Measurements from ENCODE around the gene PLPPR4. TPM values are rescaled to one million over a fixed set of nuclear protein-coding genes. Genes with fewer than 3 reads are reported as not detected.

The PLPPR4 gene
- total RNA-seq, 1 donor from 2014 or later = 0.09 TPM

- H3K79me2 ChIP-seq (ENCODE audit: low read depth) = no peaks in the 10 kb centered on the region
- Mint-ChIP-seq H3K27me3 (ENCODE audit: insufficient read depth, low read depth) (no peaks in the 10 kb centered on the region), H3K27ac (no peak overlapping the region), H3K9me3 (no peaks in the 10 kb centered on the region), H3K4me1 (no peaks in the 10 kb centered on the region), H3K36me3 (no peaks in the 10 kb centered on the region), H3K4me3 (no peak overlapping the region)
- no peak for DNase-seq (ENCODE audit: low spot score)
- no peaks in the 10 kb centered on the region for H3K36me3 ChIP-seq
- H2AFZ ChIP-seq (replicated peaks) = no peak overlapping the region
- H3K27me3 ChIP-seq = no peaks in the 10 kb centered on the region
- no peak overlapping the region for H3K9ac ChIP-seq
- no peak for TF ChIP-seq EZH2 (IDR thresholded peaks at IDR 0.05)
- no peak for TF ChIP-seq EZH2phosphoT487 (IDR thresholded peaks at IDR 0.05)
- TF ChIP-seq, protein P1, sequence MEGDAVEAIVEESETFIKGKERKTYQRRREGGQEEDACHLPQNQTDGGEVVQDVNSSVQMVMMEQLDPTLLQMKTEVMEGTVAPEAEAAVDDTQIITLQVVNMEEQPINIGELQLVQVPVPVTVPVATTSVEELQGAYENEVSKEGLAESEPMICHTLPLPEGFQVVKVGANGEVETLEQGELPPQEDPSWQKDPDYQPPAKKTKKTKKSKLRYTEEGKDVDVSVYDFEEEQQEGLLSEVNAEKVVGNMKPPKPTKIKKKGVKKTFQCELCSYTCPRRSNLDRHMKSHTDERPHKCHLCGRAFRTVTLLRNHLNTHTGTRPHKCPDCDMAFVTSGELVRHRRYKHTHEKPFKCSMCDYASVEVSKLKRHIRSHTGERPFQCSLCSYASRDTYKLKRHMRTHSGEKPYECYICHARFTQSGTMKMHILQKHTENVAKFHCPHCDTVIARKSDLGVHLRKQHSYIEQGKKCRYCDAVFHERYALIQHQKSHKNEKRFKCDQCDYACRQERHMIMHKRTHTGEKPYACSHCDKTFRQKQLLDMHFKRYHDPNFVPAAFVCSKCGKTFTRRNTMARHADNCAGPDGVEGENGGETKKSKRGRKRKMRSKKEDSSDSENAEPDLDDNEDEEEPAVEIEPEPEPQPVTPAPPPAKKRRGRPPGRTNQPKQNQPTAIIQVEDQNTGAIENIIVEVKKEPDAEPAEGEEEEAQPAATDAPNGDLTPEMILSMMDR (IDR thresholded peaks at IDR 0.05) = no peak
- H3F3A ChIP-seq (ENCODE audit: low read depth) = no peaks in the 10 kb centered on the region
- H3K4me1 ChIP-seq = no peaks in the 10 kb centered on the region
- H3K4me2 ChIP-seq = no peak overlapping the region
- H4K20me1 ChIP-seq (ENCODE audit: low read depth) = no peaks in the 10 kb centered on the region
- no peak overlapping the region for H3K4me3 ChIP-seq
- H3K27ac ChIP-seq = no peak overlapping the region
- no peaks in the 10 kb centered on the region for H3K9me3 ChIP-seq (ENCODE audit: low read depth)
These were observed 84.3 kb downstream of the PLPPR4 start for GRCh38 chr1:99348397-99349132.

GRCh38 chr1:99352821-99353220, 88.5 kb downstream of the PLPPR4 start:
- no peaks in the 10 kb centered on the region for H3F3A ChIP-seq (ENCODE audit: low read depth)
- H3K27ac ChIP-seq = no peak overlapping the region
- no peaks in the 10 kb centered on the region for H4K20me1 ChIP-seq (ENCODE audit: low read depth)
- no peak overlapping the region for H3K9ac ChIP-seq
- H3K27me3 ChIP-seq = no peaks in the 10 kb centered on the region
- Mint-ChIP-seq H3K4me3 (no peak overlapping the region), H3K4me1 (no peaks in the 10 kb centered on the region), H3K9me3 (no peaks in the 10 kb centered on the region), H3K36me3 (no peaks in the 10 kb centered on the region), H3K27me3 (ENCODE audit: insufficient read depth, low read depth) (no peaks in the 10 kb centered on the region), H3K27ac (no peak overlapping the region)
- no peaks in the 10 kb centered on the region for H3K36me3 ChIP-seq
- H3K79me2 ChIP-seq (ENCODE audit: low read depth) = no peaks in the 10 kb centered on the region
- no peak overlapping the region for H2AFZ ChIP-seq (replicated peaks)
- no peak overlapping the region for H3K4me2 ChIP-seq
- no peak overlapping the region for H3K4me3 ChIP-seq
- H3K4me1 ChIP-seq = no peaks in the 10 kb centered on the region
- TF ChIP-seq EZH2phosphoT487 (IDR thresholded peaks at IDR 0.05) (no peak), EZH2 (IDR thresholded peaks at IDR 0.05) (no peak)
- TF ChIP-seq, protein P1 (IDR thresholded peaks at IDR 0.05) = no peak
- H3K9me3 ChIP-seq (ENCODE audit: low read depth) = no peaks in the 10 kb centered on the region
- no peak for DNase-seq (ENCODE audit: low spot score)

DNA sequence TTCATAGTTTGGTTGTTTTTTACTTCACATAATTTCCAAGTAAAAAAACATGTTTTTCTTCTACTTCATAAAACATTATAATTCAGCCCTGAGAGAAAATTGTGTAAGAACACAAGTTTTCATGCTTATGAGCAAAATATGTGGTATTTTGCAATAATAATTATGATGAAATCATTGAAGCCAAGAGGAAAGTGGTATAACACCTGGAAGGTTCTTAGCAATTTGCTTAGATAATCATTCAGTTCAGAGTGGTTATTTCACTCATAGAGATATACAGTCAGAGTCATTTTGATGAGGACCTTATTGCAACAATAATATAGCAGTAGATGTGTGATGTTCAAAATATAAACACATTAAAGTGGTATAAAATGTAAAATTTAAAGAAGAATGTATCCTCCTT, 94.5 kb downstream of the PLPPR4 start:
- no peak overlapping the region for H3K4me2 ChIP-seq

More for the DNA sequence above, 94.5 kb downstream of the PLPPR4 start:
- no peaks in the 10 kb centered on the region for H3K36me3 Mint-ChIP-seq
- H3K4me1 Mint-ChIP-seq = no peaks in the 10 kb centered on the region
- Histone ChIP-seq H4K20me1 (ENCODE audit: low read depth) (no peaks in the 10 kb centered on the region), H3K9me3 (ENCODE audit: low read depth) (no peaks in the 10 kb centered on the region), H3K27me3 (no peaks in the 10 kb centered on the region), H3K36me3 (no peaks in the 10 kb centered on the region), H2AFZ (replicated peaks) (no peak overlapping the region), H3K79me2 (ENCODE audit: low read depth) (no peaks in the 10 kb centered on the region), H3K4me3 (no peak overlapping the region), H3K27ac (no peak overlapping the region), H3F3A (ENCODE audit: low read depth) (no peaks in the 10 kb centered on the region), H3K9ac (no peak overlapping the region), H3K4me1 (no peaks in the 10 kb centered on the region)
- H3K4me3 Mint-ChIP-seq = no peak overlapping the region
- DNase-seq (ENCODE audit: low spot score) = no peak
- TF ChIP-seq EZH2phosphoT487 (IDR thresholded peaks at IDR 0.05) (no peak), EZH2 (IDR thresholded peaks at IDR 0.05) (no peak)
- TF ChIP-seq, protein P1 (IDR thresholded peaks at IDR 0.05) = no peak
- H3K27ac Mint-ChIP-seq = no peak overlapping the region
- peaks cover 2% of the 10 kb centered on the region for H3K27me3 Mint-ChIP-seq (ENCODE audit: insufficient read depth, low read depth)
- H3K9me3 Mint-ChIP-seq = no peaks in the 10 kb centered on the region
